AG04450 (cell line): Measurements from ENCODE around the gene RTBDN. TPM values are rescaled to one million over a fixed set of nuclear protein-coding genes. Genes with fewer than 3 reads are reported as not detected.
"Not testable (repeated sequence)": the region's sequence is repeated elsewhere in the genome, so short reads cannot be mapped to it uniquely, and the experiment has no call there.

Experiments used
- CTCF ChIA-PET: fragments of 300-600, 350-600 bp; formaldehyde crosslinking; extraction: SDS; loops from one replicate; lab custom pipeline; 2022; ENCODE audit warnings: antibody characterized with exemption, inconsistent platforms; lab: Charles Lee
- POLR2A ChIA-PET: fragments of 350-600 bp; formaldehyde crosslinking; extraction: SDS; loops from one replicate; lab custom pipeline; 2021; ENCODE audit warnings: antibody characterized with exemption, inconsistent platforms; lab: Yijun Ruan, JAX
- DNase-seq: peaks from one replicate; pipeline ENCODE4 v3.0.0-alpha.2; 2011; ENCODE audit warnings: low read depth, low spot score
- H3K27ac ChIP-seq: one replicate; pipeline ENCODE4 v1.5.1; 2012; ENCODE audit warnings: low read depth, low read length, control low read depth
- H3K27me3 ChIP-seq: one replicate; pipeline ENCODE4 v1.6.0; 2012; ENCODE audit warnings: low read length; ENCODE audit not compliant: control insufficient read depth, insufficient read depth
- H3K4me3 ChIP-seq: 2 replicates; pipeline ENCODE4 v1.5.1; 2011; ENCODE audit warnings: mild to moderate bottlenecking, low read depth, low read length, control low read depth
- H3K9me3 ChIP-seq: 2 replicates; pipeline ENCODE4 v1.5.1; 2012; ENCODE audit warnings: low read length; ENCODE audit not compliant: control insufficient read depth, insufficient read depth
- polyA plus RNA-seq: library from polyadenylated mRNA; depleted of rRNA; stranded (reverse); fragments of >200 nt; gene quantifications from 2 replicates; pipeline ENCODE4 v1.2.3, GENCODE V29; 2011
- TF ChIP-seq, protein P1 (sequence below): IDR thresholded peaks from 2 replicates; pipeline ENCODE4 v1.5.1; 2011; ENCODE audit warnings: low read depth, low read length, control low read depth, inconsistent platforms

Gene RTBDN
- polyA plus RNA-seq, 1 experiment, result not detected

DNA sequence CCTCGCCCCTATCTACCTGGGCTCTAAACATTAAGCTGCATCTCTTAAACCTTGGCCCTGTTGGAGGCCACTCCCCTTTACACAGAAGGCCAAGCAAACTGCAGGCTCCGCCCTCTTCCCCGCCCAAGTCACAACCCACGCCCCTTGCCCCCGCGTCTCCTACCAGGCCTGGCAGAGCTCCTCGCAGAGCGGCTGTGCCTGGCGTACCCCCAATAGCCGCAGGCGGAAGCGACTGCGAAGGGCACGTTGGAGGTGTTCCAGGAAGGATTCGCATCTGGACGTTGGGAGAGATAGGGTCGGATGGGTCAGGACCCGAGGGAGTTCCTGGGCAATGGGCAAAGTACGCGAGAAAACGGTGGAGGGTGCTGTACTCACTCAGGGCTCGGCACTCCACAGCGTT is 5.9 kb downstream of the RTBDN start:
- TF ChIP-seq, protein P1, sequence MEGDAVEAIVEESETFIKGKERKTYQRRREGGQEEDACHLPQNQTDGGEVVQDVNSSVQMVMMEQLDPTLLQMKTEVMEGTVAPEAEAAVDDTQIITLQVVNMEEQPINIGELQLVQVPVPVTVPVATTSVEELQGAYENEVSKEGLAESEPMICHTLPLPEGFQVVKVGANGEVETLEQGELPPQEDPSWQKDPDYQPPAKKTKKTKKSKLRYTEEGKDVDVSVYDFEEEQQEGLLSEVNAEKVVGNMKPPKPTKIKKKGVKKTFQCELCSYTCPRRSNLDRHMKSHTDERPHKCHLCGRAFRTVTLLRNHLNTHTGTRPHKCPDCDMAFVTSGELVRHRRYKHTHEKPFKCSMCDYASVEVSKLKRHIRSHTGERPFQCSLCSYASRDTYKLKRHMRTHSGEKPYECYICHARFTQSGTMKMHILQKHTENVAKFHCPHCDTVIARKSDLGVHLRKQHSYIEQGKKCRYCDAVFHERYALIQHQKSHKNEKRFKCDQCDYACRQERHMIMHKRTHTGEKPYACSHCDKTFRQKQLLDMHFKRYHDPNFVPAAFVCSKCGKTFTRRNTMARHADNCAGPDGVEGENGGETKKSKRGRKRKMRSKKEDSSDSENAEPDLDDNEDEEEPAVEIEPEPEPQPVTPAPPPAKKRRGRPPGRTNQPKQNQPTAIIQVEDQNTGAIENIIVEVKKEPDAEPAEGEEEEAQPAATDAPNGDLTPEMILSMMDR, result no peak
- Histone ChIP-seq H3K9me3 (no peaks in the 10 kb centered on the region; the same call in 1 of the 2 replicates), H3K27me3 (peaks cover 14% of the 10 kb centered on the region), H3K4me3 (no peak overlapping the region), H3K27ac (no peak overlapping the region)
- ChIA-PET CTCF (interaction anchor here (2.9 kb wide), 1 partner anchor 19 kb away, joined by 11 read pairs; no protein-coding TSS in a partner anchor), POLR2A (interaction anchor here (0.7 kb wide), 1 partner anchor 39 kb away, joined by 4 read pairs; no protein-coding TSS in a partner anchor)
- DNase-seq, result no peak

DNA sequence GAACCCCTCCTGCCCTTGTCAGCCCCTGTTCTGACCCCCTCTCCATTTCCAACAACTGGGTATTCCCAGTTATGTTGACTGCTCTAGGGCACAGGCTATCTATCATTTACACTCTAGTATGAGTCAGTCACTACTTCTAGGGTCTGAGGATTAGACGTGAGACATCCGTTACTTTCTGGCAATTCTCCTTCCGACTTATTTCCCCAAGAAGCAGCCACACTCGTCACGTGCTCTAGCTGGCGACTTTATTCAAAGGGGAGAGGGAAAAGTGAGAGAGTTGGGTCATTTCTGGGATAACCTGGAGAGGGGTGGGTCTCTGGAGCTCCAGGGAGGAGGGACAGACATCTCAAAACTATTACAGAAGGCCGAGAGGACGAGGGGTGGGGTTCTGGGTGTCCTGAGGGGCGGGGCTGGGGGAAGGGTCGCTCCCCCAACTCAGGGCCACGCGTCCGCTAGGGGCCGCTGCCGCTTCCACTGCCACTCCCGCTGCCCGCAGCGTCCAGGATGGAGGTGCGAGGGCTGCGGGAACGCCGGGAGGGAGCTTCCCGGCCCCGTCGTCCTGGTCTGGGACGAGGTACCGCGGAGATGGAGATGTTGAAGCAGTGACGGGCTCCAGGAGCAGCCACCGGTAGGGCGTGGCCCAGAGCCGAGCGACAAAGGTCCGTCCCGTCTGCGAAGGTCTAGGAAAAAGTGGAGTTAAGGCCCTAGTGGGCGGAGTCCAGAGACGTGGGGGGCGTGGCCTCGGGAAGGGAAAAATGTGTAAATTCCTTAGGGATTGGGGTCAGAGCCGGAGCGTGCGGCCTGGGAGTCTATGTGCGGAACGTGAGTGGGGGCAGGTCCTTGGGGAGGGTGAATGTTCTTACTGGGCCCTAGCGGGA is 8.9 kb downstream of the RTBDN start:
- ChIA-PET CTCF (interaction anchor here (0.6 to 1.5 kb wide), 6 partner anchors 33 to 106 kb away, joined by 4 to 13 read pairs (median 5); no protein-coding TSS in a partner anchor), POLR2A (interaction anchor here (0.5 to 0.6 kb wide), 2 partner anchors 56 to 143 kb away, joined by 6 to 7 read pairs; partner anchors contain the start of gene DNASE2)
- H3K4me3 ChIP-seq, result no peak overlapping the region
- no peak overlapping the region for H3K27ac ChIP-seq
- H3K9me3 ChIP-seq, result no peaks in the 10 kb centered on the region; the same call in 1 of the 2 replicates
- TF ChIP-seq, protein P1, result peak; percentile 33; the same call in 1 of the 2 replicates
- H3K27me3 ChIP-seq, result peaks cover 9% of the 10 kb centered on the region
- DNase-seq, result no peak

DNA sequence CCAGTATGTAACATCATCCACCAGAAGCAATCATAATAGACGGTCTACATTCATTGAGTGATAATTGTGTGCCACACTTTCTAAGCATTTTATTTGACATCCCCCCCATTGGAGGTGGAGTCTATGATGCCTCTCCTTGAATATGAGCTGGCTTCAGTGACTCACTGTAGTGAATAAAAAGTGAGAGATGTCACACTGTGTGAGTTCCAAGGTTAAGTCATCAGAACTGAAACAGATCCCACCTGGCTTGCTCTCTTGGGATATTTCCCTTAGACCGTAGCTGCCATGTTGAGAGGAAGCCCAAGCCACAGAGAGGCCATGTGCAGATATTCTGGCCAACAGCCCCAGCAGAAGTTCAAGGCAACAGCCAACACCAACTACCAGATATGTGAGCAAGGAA is 12.6 kb downstream of the RTBDN start:
- TF ChIP-seq, protein P1, result no peak
- H3K27me3 ChIP-seq, result peaks cover 3% of the 10 kb centered on the region
- no peak for DNase-seq
- POLR2A ChIA-PET, result interaction anchor here (0.6 kb wide), 1 partner anchor 121 kb away, joined by 10 read pairs; no protein-coding TSS in a partner anchor
- no peak overlapping the region for H3K4me3 ChIP-seq
- H3K27ac ChIP-seq, result no peak overlapping the region
- no peaks in the 10 kb centered on the region; the same call in 1 of the 2 replicates for H3K9me3 ChIP-seq
- CTCF ChIA-PET, result interaction anchor here (0.7 kb wide), 2 partner anchors 26 to 55 kb away, joined by 3 read pairs; no protein-coding TSS in a partner anchor

DNA sequence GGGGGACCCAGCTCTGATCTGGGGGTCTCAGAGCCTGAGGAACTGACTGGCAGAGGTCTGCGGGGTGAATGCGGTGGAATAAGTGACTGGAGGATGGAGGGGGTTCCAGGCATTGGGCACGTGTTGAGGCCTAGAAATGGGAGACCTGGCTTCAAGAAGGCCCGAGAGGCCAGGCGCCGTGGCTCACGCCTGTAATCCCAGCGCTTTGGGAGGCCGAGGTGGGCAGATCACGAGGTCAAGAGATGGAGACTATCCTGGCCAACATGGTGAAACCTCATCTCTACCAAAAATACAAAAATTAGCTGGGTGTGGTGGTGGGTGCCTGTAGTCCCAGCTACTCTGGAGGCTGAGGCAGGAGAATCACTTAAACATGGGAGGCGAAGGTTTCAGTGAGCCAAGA is 16.6 kb downstream of the RTBDN start:
- DNase-seq, H3K4me3 ChIP-seq, H3K27me3 ChIP-seq, H3K27ac ChIP-seq, H3K9me3 ChIP-seq: not testable (repeated sequence)
- CTCF ChIA-PET, result interaction anchor here (0.7 kb wide), 2 partner anchors 24 to 57 kb away, joined by 3 to 4 read pairs; no protein-coding TSS in a partner anchor
- POLR2A ChIA-PET, result interaction anchor here (0.7 kb wide), 1 partner anchor 121 kb away, joined by 6 read pairs; the partner anchor contains the start of gene FBXW9

DNA sequence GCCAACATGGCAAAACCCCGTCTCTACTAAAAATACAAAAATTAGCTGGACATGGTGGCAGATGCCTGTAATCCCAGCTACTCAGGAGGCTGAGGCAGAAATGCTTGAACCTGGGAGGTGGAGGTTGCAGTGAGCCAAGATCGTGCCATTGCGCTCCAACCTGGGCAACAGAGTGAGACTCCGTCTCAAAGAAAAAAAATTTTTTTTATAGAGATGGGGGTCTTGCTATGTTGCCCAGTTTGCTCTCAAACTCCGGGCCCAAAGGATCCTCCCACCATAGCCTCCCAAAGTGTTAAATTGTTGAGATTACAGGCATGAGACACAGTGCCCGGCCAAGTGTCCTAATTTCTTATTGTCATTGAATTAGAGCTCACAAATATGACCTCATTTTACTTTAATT is 17.2 kb downstream of the RTBDN start:
- POLR2A ChIA-PET, H3K9me3 ChIP-seq, H3K4me3 ChIP-seq, H3K27ac ChIP-seq, H3K27me3 ChIP-seq, CTCF ChIA-PET, DNase-seq: not testable (repeated sequence)
